Esophagus muscularis mucosa (tissue), 4 donors: ENCODE measurements around the gene P2RY2.

Experiments used
- EP300 ChIP-seq: sonication (generic); formaldehyde crosslinking; IDR thresholded peaks from one replicate; pipeline ENCODE4 v1.6.1; 2017; ENCODE audit warnings: antibody characterized with exemption
- POLR2AphosphoS5 ChIP-seq, 2 donors: sonication (generic); formaldehyde crosslinking; IDR thresholded peaks; one replicate each; pipeline ENCODE4 v1.6.1; 2017; ENCODE audit warnings: antibody characterized with exemption in 2 of 2
- TF ChIP-seq, protein P1 (sequence below), 3 experiments: fragments of 200-600 bp in 2 of 3; fragments of 450-650 bp in 1 of 3; sonication (generic) in 2 of 3; IDR thresholded peaks; one replicate each; pipeline ENCODE4 v1.5.1; 2017 to 2019; ENCODE audit warnings: antibody characterized with exemption in 3 of 3, mild to moderate bottlenecking in 2 of 3, moderate library complexity in 1 of 3

DNA sequence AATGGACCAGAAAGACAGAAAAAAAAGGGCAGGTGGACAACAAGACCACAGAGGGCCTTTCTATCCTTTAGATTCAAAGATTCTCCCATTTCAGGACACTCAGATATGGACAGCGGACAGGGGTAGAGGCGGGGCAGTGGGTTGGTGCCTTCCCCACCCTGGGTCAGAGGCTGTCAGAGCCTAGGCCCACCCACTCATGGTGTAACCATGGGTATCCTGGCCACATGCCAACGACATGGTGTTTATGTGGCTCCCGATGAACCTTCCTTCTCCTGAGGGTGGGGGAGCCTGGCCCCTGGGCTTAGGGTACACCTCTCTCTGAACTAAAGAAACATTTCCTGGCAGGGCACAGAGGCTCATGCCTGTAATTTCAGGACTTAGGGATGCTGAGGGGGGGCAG lies 14.3 kb upstream of the P2RY2 start:
- TF ChIP-seq, protein P1, sequence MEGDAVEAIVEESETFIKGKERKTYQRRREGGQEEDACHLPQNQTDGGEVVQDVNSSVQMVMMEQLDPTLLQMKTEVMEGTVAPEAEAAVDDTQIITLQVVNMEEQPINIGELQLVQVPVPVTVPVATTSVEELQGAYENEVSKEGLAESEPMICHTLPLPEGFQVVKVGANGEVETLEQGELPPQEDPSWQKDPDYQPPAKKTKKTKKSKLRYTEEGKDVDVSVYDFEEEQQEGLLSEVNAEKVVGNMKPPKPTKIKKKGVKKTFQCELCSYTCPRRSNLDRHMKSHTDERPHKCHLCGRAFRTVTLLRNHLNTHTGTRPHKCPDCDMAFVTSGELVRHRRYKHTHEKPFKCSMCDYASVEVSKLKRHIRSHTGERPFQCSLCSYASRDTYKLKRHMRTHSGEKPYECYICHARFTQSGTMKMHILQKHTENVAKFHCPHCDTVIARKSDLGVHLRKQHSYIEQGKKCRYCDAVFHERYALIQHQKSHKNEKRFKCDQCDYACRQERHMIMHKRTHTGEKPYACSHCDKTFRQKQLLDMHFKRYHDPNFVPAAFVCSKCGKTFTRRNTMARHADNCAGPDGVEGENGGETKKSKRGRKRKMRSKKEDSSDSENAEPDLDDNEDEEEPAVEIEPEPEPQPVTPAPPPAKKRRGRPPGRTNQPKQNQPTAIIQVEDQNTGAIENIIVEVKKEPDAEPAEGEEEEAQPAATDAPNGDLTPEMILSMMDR (IDR thresholded peaks at IDR 0.05) = no peak
- TF ChIP-seq EP300 (no peak), POLR2AphosphoS5 (IDR thresholded peaks at IDR 0.05) (no peak)
